OCI-M2 (cell line): Measurements from ENCODE around the gene RAB3B.
"Not testable (repeated sequence)": the region's sequence is repeated elsewhere in the genome, so short reads cannot be mapped to it uniquely, and the experiment has no call there.

ENCODE experiments used
- DNase-seq: peaks from one replicate; lab custom pipeline; 2025; ENCODE audit not compliant: unreplicated experiment; lab: John Stamatoyannopoulos, UW

The RAB3B gene

DNA sequence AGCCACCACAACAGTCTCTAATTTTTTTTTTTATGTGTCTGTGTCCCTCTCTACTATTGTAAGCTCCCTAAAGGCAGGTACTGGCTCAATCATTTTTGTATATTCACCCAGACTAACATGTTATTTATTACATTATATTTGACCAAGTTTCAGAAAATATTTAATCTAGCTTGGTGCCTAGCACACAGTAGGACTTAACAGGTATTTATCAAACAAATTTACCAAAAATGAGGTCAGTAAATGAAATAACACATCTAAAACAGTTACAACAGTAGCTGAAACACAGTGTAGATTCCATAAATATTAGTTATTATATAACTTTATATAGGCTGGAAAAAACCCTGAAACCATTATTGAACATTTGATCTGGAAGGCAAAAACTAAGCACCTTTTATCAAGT lies 114.7 kb downstream of the RAB3B start:
- no peak for DNase-seq

DNA sequence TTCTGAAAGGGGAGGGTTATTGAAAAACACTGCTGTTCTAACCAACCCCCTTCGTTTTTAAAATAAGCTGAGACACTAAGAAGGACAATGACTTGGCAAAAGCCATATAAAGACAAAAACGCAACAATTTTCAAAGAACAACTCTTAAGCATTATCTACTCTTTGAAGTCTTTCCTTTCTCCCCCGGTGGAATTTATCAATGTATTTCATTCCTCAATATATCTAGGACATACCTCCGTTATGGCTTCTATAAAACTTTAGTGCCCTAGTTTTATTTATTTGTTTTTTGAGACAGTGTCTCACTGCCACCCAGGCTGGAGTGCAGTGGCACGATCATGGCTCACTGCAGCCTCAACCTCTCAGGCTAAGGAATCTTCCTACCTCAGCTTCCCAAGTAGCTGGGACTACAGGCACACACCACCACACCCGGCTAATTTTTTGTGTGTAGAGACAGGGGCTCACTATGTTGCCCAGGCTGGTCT lies 115.2 kb downstream of the RAB3B start:
- DNase-seq: no peak

- not testable (repeated sequence) for DNase-seq
Observed at GRCh38 chr1:51873270-51873669, 117.2 kb downstream of the RAB3B start.

GRCh38 chr1:51871351-51871975 lies 119.0 kb downstream of the RAB3B start:
- no peak for DNase-seq

DNA sequence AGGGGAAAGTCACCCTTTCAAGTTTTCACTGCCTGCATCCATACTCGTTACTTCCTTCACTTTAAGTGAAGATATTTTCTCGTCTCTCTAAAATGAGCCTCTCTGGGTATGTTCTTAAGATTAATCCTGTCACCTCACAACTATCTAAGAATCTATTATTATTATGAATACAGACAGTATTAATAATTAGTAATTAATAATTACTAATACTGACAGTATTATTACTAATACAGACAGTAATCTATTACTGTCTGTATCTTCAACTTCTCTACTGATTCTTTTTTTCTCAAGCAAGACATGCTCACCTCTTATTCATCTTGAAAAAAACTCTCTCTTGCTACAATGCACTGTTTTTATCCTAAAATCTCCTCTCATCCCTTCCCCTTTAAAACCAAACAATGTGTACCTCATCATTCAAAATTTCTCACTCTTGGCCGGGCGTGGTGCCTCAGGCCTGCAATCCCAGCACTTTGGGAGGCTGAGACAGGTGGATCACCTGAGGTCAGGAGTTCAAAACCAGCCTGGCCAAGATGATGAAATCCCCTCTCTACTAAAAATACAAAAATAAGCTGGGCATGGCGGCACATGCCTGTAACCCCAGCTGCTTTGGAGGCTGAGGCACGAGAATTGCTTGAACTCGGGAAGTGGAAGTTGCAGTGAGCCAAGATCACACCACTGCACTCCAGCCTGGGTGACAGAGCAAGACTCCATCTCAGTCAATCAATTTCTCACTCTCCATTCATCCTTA lies 119.7 kb downstream of the RAB3B start:
- DNase-seq: no peak

- no peak for DNase-seq
Observed at GRCh38 chr1:51867479-51868232, 122.8 kb downstream of the RAB3B start.

- DNase-seq: no peak
Observed at GRCh38 chr1:51863384-51863783, 127.1 kb downstream of the RAB3B start.

GRCh38 chr1:51861669-51862068 lies 128.8 kb downstream of the RAB3B start:
- no peak for DNase-seq

- DNase-seq: no peak
Observed at GRCh38 chr1:51859735-51860134, 130.8 kb downstream of the RAB3B start.

GRCh38 chr1:51859333-51859732 lies 131.2 kb downstream of the RAB3B start:
- no peak for DNase-seq

- DNase-seq: no peak
Observed at GRCh38 chr1:51858892-51859291, 131.6 kb downstream of the RAB3B start.
